LNCaP clone FGC (cell line): ENCODE measurements around the gene RUSC1.

Experiments
- DNase-seq: peaks from one replicate; pipeline ENCODE4 v3.0.0-alpha.2; 2011; ENCODE audit warnings: low read depth
- H3K4me3 ChIP-seq: 2 replicates; pipeline ENCODE4 v1.5.1; 2011; ENCODE audit warnings: mild to moderate bottlenecking, low read depth, low read length, control low read depth
- CTCF ChIP-seq: IDR thresholded peaks from 2 replicates; pipeline ENCODE4 v1.5.1; 2012; ENCODE audit warnings: mild to moderate bottlenecking; ENCODE audit not compliant: control insufficient read depth, insufficient read depth; ENCODE audit errors: extremely low read depth

Gene RUSC1

GRCh38 chr1:155301342-155301841, 19.3 kb upstream of the RUSC1 start, which contains the start of gene PKLR:
Gene PKLR (minus strand): TSS chr1:155301438. CDS start chr1:155301395, 43 bp downstream.
- no peak for TF ChIP-seq CTCF
- no peak within 1 kb of the TSS for H3K4me3 ChIP-seq
- no peak for DNase-seq

GRCh38 chr1:155304558-155305063, 16.1 kb upstream of the RUSC1 start:
- no peak overlapping the region for H3K4me3 ChIP-seq
- no peak for TF ChIP-seq CTCF
- no peak for DNase-seq

GRCh38 chr1:155305881-155306391, 14.8 kb upstream of the RUSC1 start:
- TF ChIP-seq CTCF: no peak
- DNase-seq: no peak
- no peak overlapping the region for H3K4me3 ChIP-seq

- no peak for DNase-seq
Measured at GRCh38 chr1:155307247-155307740, 13.4 kb upstream of the RUSC1 start.

GRCh38 chr1:155308493-155309422, 11.9 kb upstream of the RUSC1 start, which contains the start of gene FDPS:
Gene FDPS (plus strand): TSS chr1:155308866. CDS start chr1:155309790, 924 bp downstream.
- peak; percentile 99 for DNase-seq
- no peak for TF ChIP-seq CTCF
- H3K4me3 ChIP-seq: peak within 1 kb of the TSS; percentile 96

More at GRCh38 chr1:155307247-155307740, 13.4 kb upstream of the RUSC1 start:
- H3K4me3 ChIP-seq: no peak overlapping the region
- peak; percentile 23; the same call in 1 of the 2 replicates for TF ChIP-seq CTCF

- DNase-seq: no peak
- H3K4me3 ChIP-seq: peak overlapping the region; percentile 96
- TF ChIP-seq CTCF: no peak
Measured at GRCh38 chr1:155309423-155310021, 11.2 kb upstream of the RUSC1 start.
